KOPT-K1 (cell line): Measurements from ENCODE around the gene TMTC3.
"Not testable (repeated sequence)": the region's sequence is repeated elsewhere in the genome, so short reads cannot be mapped to it uniquely, and the experiment has no call there.

Experiments used
- H3K27ac ChIP-seq: fragments of 200-600 bp; sonication (generic); 2 replicates; pipeline ENCODE4 v1.5.1; 2016; ENCODE audit warnings: antibody characterized with exemption, mild to moderate bottlenecking, low read depth, low read length; ENCODE audit not compliant: poor library complexity, severe bottlenecking
- H3K36me3 ChIP-seq: fragments of 200-600 bp; sonication (generic); 2 replicates; pipeline ENCODE4 v1.5.1; 2017; ENCODE audit warnings: antibody characterized with exemption, mild to moderate bottlenecking, low read length, moderate library complexity; ENCODE audit not compliant: insufficient read depth
- H3K9me3 ChIP-seq: fragments of 200-600 bp; sonication (generic); 2 replicates; pipeline ENCODE4 v1.5.1; 2017; ENCODE audit warnings: antibody characterized with exemption, low read length, mild to moderate bottlenecking; ENCODE audit not compliant: insufficient read depth, poor library complexity, severe bottlenecking

Gene TMTC3

GRCh38 chr12:88185279-88185678, 43.2 kb downstream of the TMTC3 start:
- peaks cover 46% of the 10 kb centered on the region for H3K36me3 ChIP-seq
- H3K27ac ChIP-seq, result no peak overlapping the region
- no peaks in the 10 kb centered on the region for H3K9me3 ChIP-seq

- Histone ChIP-seq H3K27ac (no peak overlapping the region), H3K9me3 (no peaks in the 10 kb centered on the region), H3K36me3 (peaks cover 39% of the 10 kb centered on the region)
Measured at GRCh38 chr12:88185988-88186387, 43.9 kb downstream of the TMTC3 start.

- H3K27ac ChIP-seq, result no peak overlapping the region
- peaks cover 32% of the 10 kb centered on the region for H3K36me3 ChIP-seq
- no peaks in the 10 kb centered on the region for H3K9me3 ChIP-seq
Measured at GRCh38 chr12:88187571-88187970, 45.5 kb downstream of the TMTC3 start.

- peaks cover 26% of the 10 kb centered on the region for H3K36me3 ChIP-seq
- no peak overlapping the region for H3K27ac ChIP-seq
- no peaks in the 10 kb centered on the region for H3K9me3 ChIP-seq
Measured at GRCh38 chr12:88188180-88188579, 46.1 kb downstream of the TMTC3 start.

GRCh38 chr12:88192426-88192825, 50.3 kb downstream of the TMTC3 start:
- H3K36me3 ChIP-seq, result peaks cover 31% of the 10 kb centered on the region
- no peak overlapping the region for H3K27ac ChIP-seq
- no peaks in the 10 kb centered on the region for H3K9me3 ChIP-seq

- Histone ChIP-seq H3K27ac (no peak overlapping the region), H3K9me3 (no peaks in the 10 kb centered on the region), H3K36me3 (peaks cover 27% of the 10 kb centered on the region)
Measured at GRCh38 chr12:88194868-88195267, 52.8 kb downstream of the TMTC3 start.

- Histone ChIP-seq H3K36me3 (peaks cover 13% of the 10 kb centered on the region), H3K27ac (no peak overlapping the region), H3K9me3 (peaks cover 11% of the 10 kb centered on the region)
Measured at GRCh38 chr12:88200029-88200428, 57.9 kb downstream of the TMTC3 start.

- no peak overlapping the region for H3K27ac ChIP-seq
Measured at GRCh38 chr12:88202500-88202899, 60.4 kb downstream of the TMTC3 start.

GRCh38 chr12:88206601-88207000, 64.5 kb downstream of the TMTC3 start:
- Histone ChIP-seq H3K9me3 (peaks cover 23% of the 10 kb centered on the region), H3K36me3 (no peaks in the 10 kb centered on the region), H3K27ac (no peak overlapping the region)

More at GRCh38 chr12:88202500-88202899, 60.4 kb downstream of the TMTC3 start:
- Histone ChIP-seq H3K9me3 (peaks cover 11% of the 10 kb centered on the region), H3K36me3 (no peaks in the 10 kb centered on the region)

GRCh38 chr12:88207921-88208620, 66.0 kb downstream of the TMTC3 start:
- no peaks in the 10 kb centered on the region for H3K36me3 ChIP-seq
- peaks cover 22% of the 10 kb centered on the region for H3K9me3 ChIP-seq
- no peak overlapping the region for H3K27ac ChIP-seq

GRCh38 chr12:88208661-88209060, 66.6 kb downstream of the TMTC3 start:
- Histone ChIP-seq H3K9me3 (peaks cover 17% of the 10 kb centered on the region), H3K27ac (no peak overlapping the region), H3K36me3 (no peaks in the 10 kb centered on the region)

- not testable (repeated sequence) for H3K36me3 ChIP-seq, H3K27ac ChIP-seq
- peaks cover 12% of the 10 kb centered on the region for H3K9me3 ChIP-seq
Measured at GRCh38 chr12:88210311-88210710, 68.2 kb downstream of the TMTC3 start.

- Histone ChIP-seq H3K27ac (no peak overlapping the region), H3K36me3 (no peaks in the 10 kb centered on the region), H3K9me3 (peaks cover 7% of the 10 kb centered on the region)
Measured at GRCh38 chr12:88218293-88218692, 76.2 kb downstream of the TMTC3 start.

GRCh38 chr12:88219861-88220260, 77.8 kb downstream of the TMTC3 start:
- H3K27ac ChIP-seq, result no peak overlapping the region
- peaks cover 7% of the 10 kb centered on the region for H3K9me3 ChIP-seq

GRCh38 chr12:88223519-88223918, 81.4 kb downstream of the TMTC3 start:
- Histone ChIP-seq H3K9me3 (peaks cover 7% of the 10 kb centered on the region), H3K36me3 (no peaks in the 10 kb centered on the region), H3K27ac (no peak overlapping the region)

More at GRCh38 chr12:88219861-88220260, 77.8 kb downstream of the TMTC3 start:
- no peaks in the 10 kb centered on the region for H3K36me3 ChIP-seq

GRCh38 chr12:88225776-88226175, 83.7 kb downstream of the TMTC3 start:
- no peaks in the 10 kb centered on the region for H3K9me3 ChIP-seq
- H3K27ac ChIP-seq, result no peak overlapping the region
- H3K36me3 ChIP-seq, result no peaks in the 10 kb centered on the region
